H1 (cell line): ENCODE data around the gene SELENOI. TPM values are rescaled to one million over a fixed set of nuclear protein-coding genes. Genes with fewer than 3 reads are reported as not detected.

ENCODE experiments used
- TCF12 ChIP-seq: IDR thresholded peaks from 2 replicates; pipeline ENCODE4 v1.6.1; 2011; ENCODE audit warnings: low read depth, mild to moderate bottlenecking, low read length
- polyA plus RNA-seq, 7 experiments: library from polyadenylated mRNA; depleted of rRNA in 3 of 7; stranded (reverse) in 5 of 7; unstranded in 2 of 7; fragments of >200 nt in 5 of 7; fragments of 200-250 nt in 2 of 7; gene quantifications; 1 replicate in 5 of 7; 2 replicates in 1 of 7; 4 replicates in 1 of 7; pipeline versions ENCODE4 v1.2.1 to v1.2.3, GENCODE V29; 2011 to 2013; ENCODE audit warnings: missing spikeins in 2 of 7, mixed read lengths in 2 of 7
- total RNA-seq: library from RNA; stranded (reverse); fragmentation: NEBNext Ultra II Directional; extraction: Animal tissue kit (Norgen Biotek cat#: 25700); gene quantifications from 2 replicates; pipeline ENCODE4 v1.2.1, GENCODE V29; 2021

SELENOI gene
- total and polyA plus RNA-seq, 2 of the 8 experiments (the other 6 are each of a cell fraction or from before 2014, with no cell fraction given): 15.9 to 63.8 TPM

DNA sequence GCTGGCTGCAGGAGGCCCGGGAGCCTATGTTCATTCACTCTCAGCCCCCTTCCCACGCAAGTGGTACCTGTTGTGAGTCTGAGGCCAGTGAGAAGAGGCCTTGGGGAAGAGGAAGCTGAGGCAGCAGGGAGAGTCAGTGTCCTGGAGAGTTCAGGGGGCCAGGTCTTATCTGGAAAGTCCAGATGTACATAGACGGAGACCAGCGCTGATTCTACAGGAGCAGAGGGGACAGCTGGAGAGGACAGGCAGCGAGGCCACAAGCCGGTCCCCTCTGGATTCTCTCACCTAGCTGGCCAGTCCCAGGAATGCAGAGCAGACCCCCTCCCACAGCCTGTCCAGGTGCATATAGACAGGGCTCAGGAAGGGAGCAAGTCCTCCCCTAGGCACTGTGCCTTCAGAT is 29.1 kb upstream of the SELENOI start (continued):
- TF ChIP-seq TCF12: no peak
